HEK293 (cell line): ENCODE measurements around the gene SLC26A6.

Experiments
- GFI1B ChIP-seq: fragments of 450-650 bp; formaldehyde crosslinking; IDR thresholded peaks from 2 replicates; pipeline ENCODE4 v1.5.1; 2016; ENCODE audit warnings: missing biosample characterization, missing genetic modification characterization
- GLI4 ChIP-seq: fragments of 450-650 bp; formaldehyde crosslinking; IDR thresholded peaks from 2 replicates; pipeline ENCODE4 v1.5.1; 2016; ENCODE audit warnings: missing biosample characterization, missing genetic modification characterization
- HOXA7 ChIP-seq: sonication (generic); formaldehyde crosslinking; IDR thresholded peaks from 2 replicates; pipeline ENCODE4 v1.8.1; 2022; ENCODE audit warnings: missing genetic modification reagents, borderline replicate concordance
- KLF1 ChIP-seq: fragments of 450-650 bp; formaldehyde crosslinking; IDR thresholded peaks from 2 replicates; pipeline ENCODE4 v1.5.1; 2016; ENCODE audit warnings: missing biosample characterization, missing genetic modification characterization
- KLF17 ChIP-seq: fragments of 450-650 bp; formaldehyde crosslinking; IDR thresholded peaks from 2 replicates; pipeline ENCODE4 v1.5.1; 2016; ENCODE audit warnings: missing biosample characterization, missing genetic modification characterization
- MEIS1 ChIP-seq: sonication (generic); formaldehyde crosslinking; IDR thresholded peaks from 2 replicates; pipeline ENCODE4 v1.8.1; 2022; ENCODE audit warnings: missing genetic modification reagents, mild to moderate bottlenecking, borderline replicate concordance
- MZF1 ChIP-seq: fragments of 450-650 bp; formaldehyde crosslinking; IDR thresholded peaks from 2 replicates; pipeline ENCODE4 v1.5.1; 2017; ENCODE audit warnings: missing biosample characterization, missing genetic modification characterization, borderline replicate concordance
- PRDM10 ChIP-seq: fragments of 450-650 bp; formaldehyde crosslinking; IDR thresholded peaks from 2 replicates; pipeline ENCODE4 v1.5.1; 2016; ENCODE audit warnings: missing biosample characterization, missing genetic modification characterization
- SCRT2 ChIP-seq: fragments of 450-650 bp; formaldehyde crosslinking; IDR thresholded peaks from 2 replicates; pipeline ENCODE4 v1.5.1; 2016; ENCODE audit warnings: missing biosample characterization, missing genetic modification characterization
- SP2 ChIP-seq: fragments of 450-650 bp; formaldehyde crosslinking; IDR thresholded peaks from 2 replicates; pipeline ENCODE4 v1.5.1; 2016; ENCODE audit warnings: missing biosample characterization, missing genetic modification characterization
- ZBTB17 ChIP-seq: fragments of 450-650 bp; formaldehyde crosslinking; IDR thresholded peaks from 2 replicates; pipeline ENCODE4 v1.5.1; 2016; ENCODE audit warnings: missing biosample characterization, missing genetic modification characterization
- ZBTB21 ChIP-seq: fragments of 450-650 bp; formaldehyde crosslinking; IDR thresholded peaks from 2 replicates; pipeline ENCODE4 v1.5.1; 2017; ENCODE audit warnings: missing biosample characterization, missing genetic modification characterization
- ZBTB48 ChIP-seq: fragments of 450-650 bp; formaldehyde crosslinking; IDR thresholded peaks from 2 replicates; pipeline ENCODE4 v1.5.1; 2016; ENCODE audit warnings: missing biosample characterization, missing genetic modification characterization
- ZEB2 ChIP-seq: fragments of 450-650 bp; formaldehyde crosslinking; IDR thresholded peaks from 2 replicates; pipeline ENCODE4 v1.5.1; 2016; ENCODE audit warnings: missing biosample characterization, missing genetic modification characterization
- ZNF18 ChIP-seq: fragments of 450-650 bp; formaldehyde crosslinking; IDR thresholded peaks from 2 replicates; pipeline ENCODE4 v1.5.1; 2016; ENCODE audit warnings: missing biosample characterization, missing genetic modification characterization
- ZNF202 ChIP-seq: fragments of 450-650 bp; formaldehyde crosslinking; IDR thresholded peaks from 2 replicates; pipeline ENCODE4 v1.5.1; 2016; ENCODE audit warnings: missing biosample characterization, missing genetic modification characterization, borderline replicate concordance
- ZNF335 ChIP-seq: fragments of 450-650 bp; formaldehyde crosslinking; conservative IDR thresholded peaks from 2 replicates; pipeline ENCODE4 v1.5.1; 2016; ENCODE audit warnings: missing biosample characterization, missing genetic modification characterization
- ZNF341 ChIP-seq: fragments of 450-650 bp; formaldehyde crosslinking; IDR thresholded peaks from 2 replicates; pipeline ENCODE4; 2016; ENCODE audit warnings: low read depth, missing biosample characterization, missing genetic modification characterization
- ZNF426 ChIP-seq: fragments of 450-650 bp; formaldehyde crosslinking; IDR thresholded peaks from 2 replicates; pipeline ENCODE4 v1.5.1; 2017; ENCODE audit warnings: missing biosample characterization, missing genetic modification characterization, mild to moderate bottlenecking, inconsistent platforms, moderate library complexity
- ZNF473 ChIP-seq: fragments of 450-650 bp; formaldehyde crosslinking; IDR thresholded peaks from 2 replicates; pipeline ENCODE4 v1.5.1; 2017; ENCODE audit warnings: missing biosample characterization, missing genetic modification characterization
- ZNF549 ChIP-seq: fragments of 450-650 bp; IDR thresholded peaks from 2 replicates; pipeline ENCODE4 v1.5.1; 2018; ENCODE audit warnings: missing biosample characterization, missing genetic modification characterization, mild to moderate bottlenecking, inconsistent platforms, moderate library complexity
- ZNF600 ChIP-seq: fragments of 450-650 bp; formaldehyde crosslinking; IDR thresholded peaks from 2 replicates; pipeline ENCODE4 v1.5.1; 2016; ENCODE audit warnings: missing biosample characterization, missing genetic modification characterization
- ZNF610 ChIP-seq: fragments of 450-650 bp; formaldehyde crosslinking; IDR thresholded peaks from 2 replicates; pipeline ENCODE4 v1.5.1; 2016; ENCODE audit warnings: missing biosample characterization, missing genetic modification characterization, borderline replicate concordance
- ZNF621 ChIP-seq: fragments of 450-650 bp; formaldehyde crosslinking; IDR thresholded peaks from 2 replicates; pipeline ENCODE4 v1.5.1; 2017; ENCODE audit warnings: missing biosample characterization, missing genetic modification characterization
- ZNF624 ChIP-seq: fragments of 450-650 bp; formaldehyde crosslinking; IDR thresholded peaks from 2 replicates; pipeline ENCODE4 v1.5.1; 2017; ENCODE audit warnings: missing biosample characterization, missing genetic modification characterization
- ZNF626 ChIP-seq: fragments of 450-650 bp; sonication (Bioruptor Pico); formaldehyde crosslinking; IDR thresholded peaks from 2 replicates; pipeline ENCODE4 v1.5.1; 2018; ENCODE audit warnings: missing biosample characterization, missing genetic modification characterization, inconsistent platforms
- ZNF629 ChIP-seq: fragments of 450-650 bp; formaldehyde crosslinking; IDR thresholded peaks from 2 replicates; pipeline ENCODE4 v1.5.1; 2017; ENCODE audit warnings: missing biosample characterization, missing genetic modification characterization
- ZNF645 ChIP-seq: fragments of 450-650 bp; formaldehyde crosslinking; IDR thresholded peaks from 2 replicates; pipeline ENCODE4; 2016; ENCODE audit warnings: missing biosample characterization, missing genetic modification characterization
- ZNF704 ChIP-seq: fragments of 450-650 bp; formaldehyde crosslinking; IDR thresholded peaks from 2 replicates; pipeline ENCODE4 v1.5.1; 2016; ENCODE audit warnings: missing biosample characterization, missing genetic modification characterization
- ZNF76 ChIP-seq: fragments of 450-650 bp; formaldehyde crosslinking; IDR thresholded peaks from 2 replicates; pipeline ENCODE4; 2016; ENCODE audit warnings: low read depth, missing biosample characterization, missing genetic modification characterization, borderline replicate concordance
- TF ChIP-seq, protein P1 (sequence below): fragments of 450-650 bp; IDR thresholded peaks from 2 replicates; pipeline ENCODE4 v1.5.1; 2018; ENCODE audit warnings: missing biosample characterization, missing genetic modification characterization

Gene SLC26A6

GRCh38 chr3:48598323-48599076 is 36.8 kb downstream of the SLC26A6 start (continued):
- no peak for TF ChIP-seq ZNF600 (tag by site-specific recombination)
- TF ChIP-seq KLF17 (tag by site-specific recombination), result peak; percentile 11; the same call in 1 of the 2 replicates
- TF ChIP-seq ZEB2 (tag by site-specific recombination), result peak; percentile 68
- TF ChIP-seq ZNF621 (tag by site-specific recombination), result no peak
- no peak for TF ChIP-seq ZNF18 (tag by site-specific recombination)
- no peak for TF ChIP-seq ZNF549 (tag by site-specific recombination)
- peak; percentile 72; the same call in 1 of the 2 replicates for TF ChIP-seq ZBTB48 (tag by site-specific recombination)
- no peak for TF ChIP-seq ZNF626
- no peak for TF ChIP-seq ZNF645 (tag by site-specific recombination)
- TF ChIP-seq, protein P1, sequence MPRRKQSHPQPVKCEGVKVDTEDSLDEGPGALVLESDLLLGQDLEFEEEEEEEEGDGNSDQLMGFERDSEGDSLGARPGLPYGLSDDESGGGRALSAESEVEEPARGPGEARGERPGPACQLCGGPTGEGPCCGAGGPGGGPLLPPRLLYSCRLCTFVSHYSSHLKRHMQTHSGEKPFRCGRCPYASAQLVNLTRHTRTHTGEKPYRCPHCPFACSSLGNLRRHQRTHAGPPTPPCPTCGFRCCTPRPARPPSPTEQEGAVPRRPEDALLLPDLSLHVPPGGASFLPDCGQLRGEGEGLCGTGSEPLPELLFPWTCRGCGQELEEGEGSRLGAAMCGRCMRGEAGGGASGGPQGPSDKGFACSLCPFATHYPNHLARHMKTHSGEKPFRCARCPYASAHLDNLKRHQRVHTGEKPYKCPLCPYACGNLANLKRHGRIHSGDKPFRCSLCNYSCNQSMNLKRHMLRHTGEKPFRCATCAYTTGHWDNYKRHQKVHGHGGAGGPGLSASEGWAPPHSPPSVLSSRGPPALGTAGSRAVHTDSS (tag by site-specific recombination), result no peak
- TF ChIP-seq ZNF426, result no peak
- TF ChIP-seq ZNF202, result no peak
- TF ChIP-seq ZNF704 (tag by site-specific recombination), result no peak
- TF ChIP-seq GFI1B (tag by site-specific recombination), result no peak
- peak; percentile 86 for TF ChIP-seq SCRT2 (tag by site-specific recombination)
- TF ChIP-seq MEIS1 (CRISPR knock-in tag), result no peak
- no peak for TF ChIP-seq MZF1
- TF ChIP-seq KLF1, result no peak
- peak; percentile 40 for TF ChIP-seq SP2 (tag by site-specific recombination)
- TF ChIP-seq ZNF76, result no peak
- TF ChIP-seq HOXA7 (CRISPR knock-in tag), result no peak
- TF ChIP-seq ZBTB21 (tag by site-specific recombination), result peak; percentile 52; the same call in 1 of the 2 replicates
- no peak for TF ChIP-seq ZNF473 (tag by site-specific recombination)
- no peak for TF ChIP-seq ZNF624 (tag by site-specific recombination)
- TF ChIP-seq ZNF610 (tag by site-specific recombination), result no peak
- peak; percentile 64 for TF ChIP-seq ZBTB17
- TF ChIP-seq ZNF341, result peak; percentile 57
- TF ChIP-seq ZNF335, result peak; percentile 76
- peak; percentile 82 for TF ChIP-seq PRDM10
- peak; percentile 61 for TF ChIP-seq ZNF629 (tag by site-specific recombination)
- TF ChIP-seq GLI4 (tag by site-specific recombination), result no peak
